ENCODE measurements around the gene SCARB1.

- TF ChIP-seq CTCF (IDR thresholded peaks at IDR 0.05; ENCODE audit: insufficient read depth, low read length) (no peak), POLR2AphosphoS5 (IDR thresholded peaks at IDR 0.05; ENCODE audit: low read depth) (no peak)
- TF ChIP-seq, protein P1, sequence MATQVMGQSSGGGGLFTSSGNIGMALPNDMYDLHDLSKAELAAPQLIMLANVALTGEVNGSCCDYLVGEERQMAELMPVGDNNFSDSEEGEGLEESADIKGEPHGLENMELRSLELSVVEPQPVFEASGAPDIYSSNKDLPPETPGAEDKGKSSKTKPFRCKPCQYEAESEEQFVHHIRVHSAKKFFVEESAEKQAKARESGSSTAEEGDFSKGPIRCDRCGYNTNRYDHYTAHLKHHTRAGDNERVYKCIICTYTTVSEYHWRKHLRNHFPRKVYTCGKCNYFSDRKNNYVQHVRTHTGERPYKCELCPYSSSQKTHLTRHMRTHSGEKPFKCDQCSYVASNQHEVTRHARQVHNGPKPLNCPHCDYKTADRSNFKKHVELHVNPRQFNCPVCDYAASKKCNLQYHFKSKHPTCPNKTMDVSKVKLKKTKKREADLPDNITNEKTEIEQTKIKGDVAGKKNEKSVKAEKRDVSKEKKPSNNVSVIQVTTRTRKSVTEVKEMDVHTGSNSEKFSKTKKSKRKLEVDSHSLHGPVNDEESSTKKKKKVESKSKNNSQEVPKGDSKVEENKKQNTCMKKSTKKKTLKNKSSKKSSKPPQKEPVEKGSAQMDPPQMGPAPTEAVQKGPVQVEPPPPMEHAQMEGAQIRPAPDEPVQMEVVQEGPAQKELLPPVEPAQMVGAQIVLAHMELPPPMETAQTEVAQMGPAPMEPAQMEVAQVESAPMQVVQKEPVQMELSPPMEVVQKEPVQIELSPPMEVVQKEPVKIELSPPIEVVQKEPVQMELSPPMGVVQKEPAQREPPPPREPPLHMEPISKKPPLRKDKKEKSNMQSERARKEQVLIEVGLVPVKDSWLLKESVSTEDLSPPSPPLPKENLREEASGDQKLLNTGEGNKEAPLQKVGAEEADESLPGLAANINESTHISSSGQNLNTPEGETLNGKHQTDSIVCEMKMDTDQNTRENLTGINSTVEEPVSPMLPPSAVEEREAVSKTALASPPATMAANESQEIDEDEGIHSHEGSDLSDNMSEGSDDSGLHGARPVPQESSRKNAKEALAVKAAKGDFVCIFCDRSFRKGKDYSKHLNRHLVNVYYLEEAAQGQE (IDR thresholded peaks at IDR 0.05; ENCODE audit: insufficient replicate concordance, low read depth): no peak
Measured at GRCh38 chr12:124737040-124737419, 126.6 kb downstream of the SCARB1 start.

All from HL-60 (cell line).